Measurements from ENCODE around the gene MSI2.

Gene MSI2

DNA sequence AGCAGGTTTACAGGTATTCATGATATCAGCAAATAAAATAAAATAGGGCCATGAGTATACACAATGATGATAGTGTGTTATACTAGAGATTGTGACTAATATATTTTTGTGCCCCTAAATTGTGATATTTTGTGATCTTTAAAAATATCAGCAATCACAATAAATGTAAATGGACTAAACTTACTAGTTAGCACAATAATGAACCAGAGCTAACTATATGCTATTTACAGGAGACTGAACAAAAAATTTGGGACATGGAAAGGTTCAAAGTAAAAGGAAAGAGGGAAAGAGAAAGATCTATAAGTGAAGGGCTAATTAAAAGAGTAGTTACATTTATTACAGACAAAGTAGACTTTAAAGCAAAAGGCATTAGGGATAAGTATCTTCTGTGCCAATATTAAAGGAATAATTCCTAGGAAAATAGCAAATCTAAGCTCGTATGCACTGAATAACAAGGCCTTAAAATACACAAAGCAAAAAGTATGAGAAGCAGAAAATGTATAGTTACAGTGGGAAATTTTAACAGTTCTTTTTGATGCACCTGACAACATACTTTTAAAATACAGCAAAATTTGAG is 5.0 kb upstream of the MSI2 start:
- peaks cover 5% of the 10 kb centered on the region for H3K36me3 Mint-ChIP-seq (ENCODE audit: insufficient read depth)
- peaks cover 9% of the 10 kb centered on the region for H3K4me1 Mint-ChIP-seq
- ATAC-seq (replicated peaks; ENCODE audit: extremely low read depth, poor library complexity, severe bottlenecking) (no peak), DNase-seq (ENCODE audit: low spot score in 2 of 2) (no peak)
- H3K27ac Mint-ChIP-seq (ENCODE audit: low read depth) = no peak overlapping the region
- H3K9me3 Mint-ChIP-seq = no peaks in the 10 kb centered on the region
- no peaks in the 10 kb centered on the region for H3K27me3 Mint-ChIP-seq
- H3K4me3 Mint-ChIP-seq = no peak overlapping the region

DNA sequence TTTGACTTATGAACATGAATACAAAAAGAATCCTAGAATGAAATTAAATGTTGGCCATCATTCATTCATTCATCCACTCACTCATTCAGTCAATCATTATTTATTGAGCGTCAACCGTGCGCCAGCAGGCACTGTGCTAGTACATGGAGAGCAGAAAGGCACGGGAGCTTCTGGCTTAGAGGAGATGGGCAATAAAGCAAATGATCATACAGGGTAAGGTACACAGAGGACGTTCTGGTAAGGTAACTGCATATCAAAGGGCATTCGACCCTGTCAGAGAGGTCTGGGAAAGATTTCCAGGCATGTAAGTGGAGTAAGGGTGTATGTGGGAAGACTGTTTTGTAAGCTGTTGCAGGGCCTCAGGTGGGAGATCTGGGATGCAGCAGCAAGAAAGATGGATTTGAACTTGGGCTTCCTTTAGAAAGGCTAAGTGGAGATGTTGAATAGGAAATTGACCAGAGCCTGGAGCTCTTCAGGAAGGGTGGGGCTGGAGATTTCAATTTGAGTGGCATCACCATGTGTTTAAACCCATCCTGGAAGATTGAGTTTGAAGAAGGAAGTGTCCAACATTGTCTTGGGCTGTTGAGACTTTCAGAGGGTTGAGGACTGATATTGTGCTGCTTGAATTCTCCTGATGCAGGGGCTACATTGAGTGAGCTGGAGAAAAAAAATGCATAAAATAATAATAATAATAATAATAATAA is 2.8 kb upstream of the MSI2 start:
- Mint-ChIP-seq H3K4me1 (peaks cover 23% of the 10 kb centered on the region), H3K27me3 (no peaks in the 10 kb centered on the region), H3K4me3 (no peak overlapping the region), H3K27ac (ENCODE audit: low read depth) (peak overlapping the region; percentile 30), H3K36me3 (ENCODE audit: insufficient read depth) (peaks cover 15% of the 10 kb centered on the region), H3K9me3 (no peaks in the 10 kb centered on the region)
- DNase-seq (ENCODE audit: low spot score in 2 of 2) (no peak), ATAC-seq (replicated peaks; ENCODE audit: extremely low read depth, poor library complexity, severe bottlenecking) (no peak)

- H3K36me3 Mint-ChIP-seq (ENCODE audit: insufficient read depth) = peaks cover 16% of the 10 kb centered on the region
- DNase-seq (ENCODE audit: low spot score in 2 of 2) = no peak
Measured at GRCh38 chr17:57255182-57255775, 1.0 kb upstream of the MSI2 start.

DNA sequence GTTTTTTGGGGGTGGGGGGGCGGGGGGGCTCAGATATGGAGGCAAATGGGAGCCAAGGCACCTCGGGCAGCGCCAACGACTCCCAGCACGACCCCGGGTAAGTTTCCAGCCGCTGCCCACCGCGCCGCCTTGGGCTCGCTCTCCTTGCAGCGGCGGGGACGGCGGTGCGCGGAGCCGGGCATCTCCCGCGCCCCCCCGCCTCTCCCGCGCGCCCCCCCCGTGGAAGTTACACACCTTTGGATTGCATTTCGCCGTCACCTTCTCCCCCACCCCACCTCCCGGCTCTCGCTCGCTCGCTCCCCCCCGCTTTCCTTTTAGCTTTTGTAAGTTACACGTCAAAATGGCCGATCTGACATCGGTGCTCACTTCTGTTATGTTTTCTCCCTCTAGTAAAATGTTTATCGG is 387 bp downstream of the MSI2 start:
- Mint-ChIP-seq H3K27ac (ENCODE audit: low read depth) (peak overlapping the region; percentile 92), H3K4me3 (peak overlapping the region; percentile 98), H3K36me3 (ENCODE audit: insufficient read depth) (peaks cover 23% of the 10 kb centered on the region), H3K27me3 (no peaks in the 10 kb centered on the region), H3K4me1 (peaks cover 45% of the 10 kb centered on the region), H3K9me3 (no peaks in the 10 kb centered on the region)
- DNase-seq (ENCODE audit: low spot score in 2 of 2) = no peak
- ATAC-seq (replicated peaks; ENCODE audit: extremely low read depth, poor library complexity, severe bottlenecking) = peak; percentile 29

More at GRCh38 chr17:57255182-57255775, 1.0 kb upstream of the MSI2 start:
- Mint-ChIP-seq H3K27me3 (no peaks in the 10 kb centered on the region), H3K4me3 (peak overlapping the region; percentile 98), H3K4me1 (peaks cover 40% of the 10 kb centered on the region), H3K9me3 (no peaks in the 10 kb centered on the region), H3K27ac (ENCODE audit: low read depth) (peak overlapping the region; percentile 98)
- no peak for ATAC-seq (replicated peaks; ENCODE audit: extremely low read depth, poor library complexity, severe bottlenecking)

DNA sequence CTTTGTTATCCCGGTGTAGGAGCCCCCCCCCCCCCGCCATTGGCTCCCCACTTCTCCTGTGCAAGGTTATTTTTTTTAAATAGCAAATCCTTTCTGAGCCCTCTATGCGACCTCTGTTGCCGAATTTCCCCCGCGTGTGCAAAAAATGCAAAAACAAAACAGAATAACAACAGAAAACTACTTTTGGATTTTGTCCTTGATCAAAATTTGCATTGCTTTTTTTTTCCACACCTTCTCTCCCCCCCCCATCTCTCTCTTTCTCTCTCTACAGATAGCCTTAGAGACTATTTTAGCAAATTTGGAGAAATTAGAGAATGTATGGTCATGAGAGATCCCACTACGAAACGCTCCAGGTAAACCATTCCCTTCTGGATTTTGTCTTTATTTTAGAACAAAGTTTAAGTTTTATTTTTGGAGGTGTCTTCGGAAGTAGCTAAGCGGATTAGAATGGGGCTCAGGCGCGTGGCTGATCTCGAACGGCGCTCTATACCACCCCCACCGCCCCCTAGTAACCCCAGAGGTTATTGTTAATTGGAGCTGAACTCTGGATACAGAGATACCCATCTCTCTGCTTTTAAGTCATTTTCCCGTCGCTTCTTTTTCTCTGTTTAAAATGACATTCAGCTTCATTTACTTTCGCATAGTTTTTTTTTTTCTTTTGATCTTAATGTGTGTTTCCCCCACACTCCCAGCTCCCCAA is 1.0 kb downstream of the MSI2 start:
- ATAC-seq (replicated peaks; ENCODE audit: extremely low read depth, poor library complexity, severe bottlenecking) = no peak
- no peak for DNase-seq (ENCODE audit: low spot score in 2 of 2)
- Mint-ChIP-seq H3K27ac (ENCODE audit: low read depth) (peak overlapping the region; percentile 92), H3K4me1 (peaks cover 51% of the 10 kb centered on the region), H3K27me3 (no peaks in the 10 kb centered on the region), H3K4me3 (peak overlapping the region; percentile 98), H3K36me3 (ENCODE audit: insufficient read depth) (peaks cover 25% of the 10 kb centered on the region), H3K9me3 (no peaks in the 10 kb centered on the region)

- no peak for DNase-seq (ENCODE audit: low spot score in 2 of 2)
- Mint-ChIP-seq H3K36me3 (ENCODE audit: insufficient read depth) (peaks cover 29% of the 10 kb centered on the region), H3K4me1 (peaks cover 60% of the 10 kb centered on the region), H3K27ac (ENCODE audit: low read depth) (peak overlapping the region; percentile 92), H3K4me3 (peak overlapping the region; percentile 98), H3K9me3 (no peaks in the 10 kb centered on the region), H3K27me3 (no peaks in the 10 kb centered on the region)
- no peak for ATAC-seq (replicated peaks; ENCODE audit: extremely low read depth, poor library complexity, severe bottlenecking)
Measured at GRCh38 chr17:57257895-57258851, 1.9 kb downstream of the MSI2 start.

DNA sequence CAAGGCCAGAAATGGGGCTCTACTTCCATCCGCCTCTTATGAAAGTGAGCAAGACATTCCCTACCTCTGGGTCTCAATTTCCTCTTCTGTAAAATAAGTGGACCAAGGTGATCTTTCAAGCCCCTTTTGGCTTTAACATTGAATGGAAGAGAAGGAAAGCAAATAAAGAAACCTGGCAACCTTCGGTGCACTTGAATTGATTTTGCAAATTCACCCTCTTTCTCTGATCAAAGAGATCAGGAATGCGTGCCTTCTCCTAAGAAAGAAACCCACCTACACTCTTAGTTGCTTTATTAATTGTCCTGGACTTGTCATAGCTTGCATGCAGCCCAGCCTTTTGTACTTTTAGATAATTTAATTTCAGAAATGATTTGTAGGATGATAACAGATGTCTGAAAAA is 3.0 kb downstream of the MSI2 start:
- Mint-ChIP-seq H3K4me1 (peaks cover 70% of the 10 kb centered on the region), H3K27ac (ENCODE audit: low read depth) (no peak overlapping the region)
- no peak for ATAC-seq (replicated peaks; ENCODE audit: extremely low read depth, poor library complexity, severe bottlenecking)

GRCh38 chr17:57259817-57260216 is 3.5 kb downstream of the MSI2 start:
- ATAC-seq (replicated peaks; ENCODE audit: extremely low read depth, poor library complexity, severe bottlenecking) (no peak), DNase-seq (ENCODE audit: low spot score in 2 of 2) (no peak)
- Mint-ChIP-seq H3K36me3 (ENCODE audit: insufficient read depth) (peaks cover 39% of the 10 kb centered on the region), H3K4me3 (peak overlapping the region; percentile 21), H3K27ac (ENCODE audit: low read depth) (no peak overlapping the region), H3K27me3 (no peaks in the 10 kb centered on the region), H3K4me1 (peaks cover 70% of the 10 kb centered on the region), H3K9me3 (no peaks in the 10 kb centered on the region)

More for the DNA sequence above, 3.0 kb downstream of the MSI2 start:
- Mint-ChIP-seq H3K9me3 (no peaks in the 10 kb centered on the region), H3K36me3 (ENCODE audit: insufficient read depth) (peaks cover 39% of the 10 kb centered on the region), H3K27me3 (no peaks in the 10 kb centered on the region), H3K4me3 (peak overlapping the region; percentile 98)
- no peak for DNase-seq (ENCODE audit: low spot score in 2 of 2)

DNA sequence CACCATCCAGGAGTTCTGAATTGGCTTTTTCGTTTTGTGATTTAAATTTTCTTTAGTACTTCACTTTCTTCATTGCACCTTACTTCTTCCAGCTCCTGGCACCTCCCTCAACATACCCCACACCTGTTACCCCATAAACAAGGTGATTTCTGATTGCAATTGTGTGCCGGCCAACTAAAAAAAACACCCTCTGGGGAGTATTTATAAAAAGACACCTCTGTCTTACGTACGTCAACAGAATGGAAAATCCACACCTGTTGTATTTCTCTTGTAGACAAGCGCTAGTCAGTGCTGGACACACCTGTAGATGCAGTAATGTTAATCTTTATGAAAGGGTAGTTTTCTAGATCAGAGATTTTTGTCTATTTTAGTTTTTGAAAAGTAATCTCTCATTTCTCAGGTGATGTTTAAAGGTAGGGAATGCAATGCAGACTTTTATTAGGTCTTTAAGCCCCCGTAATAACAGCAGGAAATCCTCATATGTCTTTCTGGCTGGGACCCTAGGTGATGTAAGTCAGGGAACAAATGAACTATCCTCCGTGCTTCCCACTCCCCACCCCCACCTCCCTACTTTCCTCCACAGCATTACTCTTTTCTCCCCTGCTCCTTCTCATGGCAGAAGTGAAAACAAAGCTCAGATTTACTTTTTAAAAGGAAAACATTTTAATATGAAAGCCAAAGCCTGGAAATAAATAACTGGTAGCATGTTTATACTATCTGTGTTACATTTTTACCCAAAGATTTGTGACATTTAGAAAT is 4.2 kb downstream of the MSI2 start:
- ATAC-seq (replicated peaks; ENCODE audit: extremely low read depth, poor library complexity, severe bottlenecking) (no peak), DNase-seq (ENCODE audit: low spot score in 2 of 2) (no peak)
- Mint-ChIP-seq H3K27ac (ENCODE audit: low read depth) (no peak overlapping the region), H3K4me3 (peak overlapping the region; percentile 21), H3K36me3 (ENCODE audit: insufficient read depth) (peaks cover 40% of the 10 kb centered on the region), H3K27me3 (no peaks in the 10 kb centered on the region), H3K4me1 (peaks cover 66% of the 10 kb centered on the region), H3K9me3 (no peaks in the 10 kb centered on the region)

DNA sequence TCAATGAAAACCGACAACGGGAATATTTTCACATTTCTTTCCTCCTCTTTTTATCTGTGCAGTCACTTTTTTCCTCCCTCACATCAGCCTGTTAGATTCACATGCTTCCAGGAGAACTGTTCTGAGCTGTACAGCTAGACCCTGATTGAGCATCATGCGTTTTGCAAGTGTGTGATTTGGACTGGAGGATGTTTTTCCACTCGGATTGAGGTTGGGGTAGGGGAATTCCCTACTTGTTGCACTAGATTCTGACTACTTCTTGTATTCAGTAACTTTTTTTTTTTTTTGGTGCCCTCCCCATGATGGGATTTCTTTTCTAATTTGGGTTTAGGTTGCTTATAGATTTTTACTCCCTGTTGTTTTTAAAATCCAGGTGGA is 4.8 kb downstream of the MSI2 start:
- no peak overlapping the region for H3K27ac Mint-ChIP-seq (ENCODE audit: low read depth)

DNA sequence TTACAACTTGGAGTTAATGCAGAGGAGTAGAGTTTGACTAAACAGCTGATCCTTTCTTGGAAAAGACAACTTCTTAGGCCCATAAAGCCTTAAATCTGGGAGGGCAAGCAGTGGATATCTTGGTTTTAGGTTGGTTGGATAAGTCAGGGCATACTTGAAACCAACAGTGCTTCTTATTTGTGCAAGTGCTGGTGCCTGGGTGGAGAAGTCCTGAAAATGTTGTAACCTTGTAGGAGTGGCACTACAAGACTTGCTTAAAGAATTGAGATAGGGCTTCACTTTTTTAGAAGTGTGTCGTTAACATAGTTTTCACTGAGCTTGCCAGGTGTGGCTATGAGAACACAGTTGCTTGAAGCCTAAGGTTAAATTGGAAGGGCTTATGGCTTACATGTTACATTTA is 6.2 kb downstream of the MSI2 start:
- H3K4me3 Mint-ChIP-seq = no peak overlapping the region
- H3K9me3 Mint-ChIP-seq = no peaks in the 10 kb centered on the region
- DNase-seq (ENCODE audit: low spot score in 2 of 2) (no peak), ATAC-seq (replicated peaks; ENCODE audit: extremely low read depth, poor library complexity, severe bottlenecking) (no peak)
- H3K27ac Mint-ChIP-seq (ENCODE audit: low read depth) = no peak overlapping the region
- peaks cover 31% of the 10 kb centered on the region for H3K36me3 Mint-ChIP-seq (ENCODE audit: insufficient read depth)
- no peaks in the 10 kb centered on the region for H3K27me3 Mint-ChIP-seq
- peaks cover 66% of the 10 kb centered on the region for H3K4me1 Mint-ChIP-seq

More for the DNA sequence above, 4.8 kb downstream of the MSI2 start:
- Mint-ChIP-seq H3K9me3 (no peaks in the 10 kb centered on the region), H3K36me3 (ENCODE audit: insufficient read depth) (peaks cover 35% of the 10 kb centered on the region), H3K4me3 (no peak overlapping the region), H3K4me1 (peaks cover 62% of the 10 kb centered on the region), H3K27me3 (no peaks in the 10 kb centered on the region)
- DNase-seq (ENCODE audit: low spot score in 2 of 2) (no peak), ATAC-seq (replicated peaks; ENCODE audit: extremely low read depth, poor library complexity, severe bottlenecking) (no peak)

Measured in central memory CD8-positive, alpha-beta T cell (primary cell).